NCI-H460 (cell line): Measurements from ENCODE around the gene SYTL2. TPM values are rescaled to one million over a fixed set of nuclear protein-coding genes. Genes with fewer than 3 reads are reported as not detected.

Experiments
- DNase-seq: peaks from one replicate; pipeline ENCODE4 v3.0.0-alpha.2; 2016; ENCODE audit warnings: low read depth; ENCODE audit errors: extremely low read depth
- total RNA-seq: library from RNA; depleted of rRNA; stranded (reverse); fragments of >200 nt; shearing (Covaris generic); gene quantifications from 2 replicates; pipeline ENCODE4 v1.2.3, GENCODE V29; 2014

Gene SYTL2
- total RNA-seq, 1 experiment from 2014 or later, result 39.2 TPM

DNA sequence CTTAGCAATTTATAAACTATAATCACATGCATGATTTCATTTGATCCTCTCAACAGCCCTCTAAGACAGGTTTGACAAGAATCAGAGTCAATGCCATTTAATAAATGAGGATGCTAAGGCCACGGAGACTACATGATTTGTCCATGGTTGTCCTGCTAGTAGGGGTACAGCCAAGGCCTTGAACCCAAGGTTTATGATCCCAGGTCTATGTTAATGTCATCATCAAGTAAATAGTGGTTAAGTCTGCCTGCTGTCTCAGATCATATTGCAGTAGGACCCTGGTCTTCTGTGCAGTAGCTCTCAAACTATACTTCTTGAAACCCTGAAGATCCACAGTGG lies 17.7 kb upstream of the SYTL2 start:
- DNase-seq, result no peak

DNA sequence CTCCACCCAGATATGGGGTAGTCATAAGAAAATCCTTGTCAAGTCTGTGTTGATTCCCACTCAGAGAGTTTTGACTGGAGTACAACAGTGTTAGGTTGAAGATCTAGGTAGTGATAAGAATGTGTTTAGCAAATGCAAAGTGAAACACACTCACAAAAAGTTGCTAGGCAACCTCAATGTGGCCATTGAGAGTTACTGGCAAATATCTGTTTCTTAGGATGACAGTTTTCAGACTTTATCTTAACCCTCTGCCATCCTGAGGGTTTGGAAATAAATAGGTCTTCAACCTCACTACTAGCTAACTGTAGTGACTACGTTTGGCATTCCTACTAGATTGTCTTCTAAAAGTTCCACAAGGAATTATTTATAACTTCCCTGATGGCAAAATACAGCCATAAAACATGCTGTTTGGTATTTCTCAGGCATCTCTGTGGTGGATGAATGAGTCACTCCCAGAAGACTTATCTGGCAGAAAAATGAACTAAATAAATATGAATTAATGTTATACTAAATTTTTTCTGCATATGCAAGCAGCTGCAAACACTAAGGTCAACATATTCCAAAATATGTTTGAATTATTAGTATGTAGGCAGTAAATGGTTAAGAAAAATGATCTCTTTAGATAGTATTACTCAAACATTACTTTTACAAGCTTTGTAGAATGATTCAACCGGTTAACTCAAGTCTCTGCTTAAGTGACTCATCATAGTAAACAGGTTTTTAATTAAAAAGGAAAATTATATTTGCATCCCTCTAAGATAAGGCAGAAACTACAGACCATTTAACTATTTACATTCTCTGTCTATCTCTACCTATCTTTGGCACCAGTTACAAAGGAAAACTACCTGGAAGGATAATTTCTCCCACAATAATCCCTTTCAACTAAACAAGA lies 17.1 kb upstream of the SYTL2 start:
- DNase-seq, result no peak

DNA sequence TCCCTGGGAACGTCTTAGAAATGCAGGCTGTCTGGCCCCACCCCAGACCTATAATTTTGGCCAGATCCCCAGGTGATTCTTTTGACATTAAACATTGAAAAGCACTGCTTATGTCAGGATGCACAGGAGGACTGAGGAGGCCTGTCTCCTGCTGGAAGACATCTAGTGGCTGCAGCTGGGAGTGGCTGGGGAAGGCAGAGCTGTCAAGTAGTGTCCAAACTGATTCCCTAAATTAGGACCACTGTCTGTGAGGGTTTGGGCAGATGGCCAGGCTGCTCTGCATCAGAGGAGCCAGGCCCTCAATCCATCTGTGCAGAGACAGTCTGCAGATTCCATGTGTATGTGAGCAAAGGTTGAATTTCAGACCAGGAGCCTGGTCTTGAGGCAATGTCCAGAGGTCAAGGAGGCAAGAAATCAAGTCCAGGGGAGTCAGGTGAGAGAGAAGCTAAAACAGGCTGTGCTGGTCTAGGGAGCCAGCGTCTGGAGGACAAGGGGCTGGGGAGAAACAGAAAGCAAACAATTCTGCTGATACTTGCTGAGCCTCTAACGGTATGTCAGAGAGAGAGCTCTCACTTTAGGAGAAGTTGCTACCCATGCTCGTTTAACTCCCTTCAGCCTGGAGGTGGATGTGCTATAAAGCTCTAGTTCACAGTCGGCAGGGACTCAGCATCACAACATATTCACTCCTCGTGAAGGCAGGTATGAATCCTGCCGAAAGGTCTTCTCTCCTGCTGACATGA lies 15.3 kb upstream of the SYTL2 start:
- DNase-seq, result peak; percentile 27

- no peak for DNase-seq
Measured at GRCh38 chr11:85825616-85826015, 14.7 kb upstream of the SYTL2 start.

DNA sequence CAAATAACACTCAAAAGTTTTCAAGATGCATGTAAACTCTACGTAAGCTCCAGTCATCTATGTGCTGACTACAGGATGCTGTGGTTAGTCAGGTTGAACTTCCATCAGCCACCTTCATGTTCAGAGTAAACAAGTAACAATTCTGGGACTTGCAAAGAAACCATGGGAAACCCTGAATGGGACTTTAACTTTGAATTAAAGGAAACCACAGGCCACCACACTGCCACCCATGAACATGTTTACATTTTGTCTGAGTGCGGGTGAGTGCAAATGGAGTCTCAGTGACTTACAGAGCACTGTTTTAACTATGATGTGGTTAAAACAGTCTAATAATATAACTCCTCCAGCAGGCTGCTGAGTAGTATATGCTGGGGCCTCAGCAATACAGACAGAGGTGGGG lies 12.9 kb upstream of the SYTL2 start:
- no peak for DNase-seq

DNA sequence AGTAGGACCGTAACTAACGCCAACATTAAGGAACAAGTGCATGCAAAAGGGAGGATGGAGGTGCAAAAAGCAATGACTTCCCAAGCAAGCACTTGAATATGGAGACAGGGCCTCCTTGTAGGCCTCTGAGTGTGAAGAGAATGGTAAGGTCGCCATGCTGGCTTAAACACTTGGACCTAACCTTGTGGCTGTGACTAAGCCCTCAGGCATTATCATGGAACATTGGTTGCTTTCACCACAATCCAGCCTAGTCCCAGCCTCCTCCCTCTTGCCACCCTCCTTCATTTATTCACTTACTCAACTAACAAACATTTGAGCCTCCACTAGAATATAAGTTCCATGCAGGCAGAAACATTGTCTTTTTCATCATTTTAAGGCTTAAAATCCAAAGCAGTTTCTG lies 11.9 kb upstream of the SYTL2 start:
- DNase-seq, result no peak

DNA sequence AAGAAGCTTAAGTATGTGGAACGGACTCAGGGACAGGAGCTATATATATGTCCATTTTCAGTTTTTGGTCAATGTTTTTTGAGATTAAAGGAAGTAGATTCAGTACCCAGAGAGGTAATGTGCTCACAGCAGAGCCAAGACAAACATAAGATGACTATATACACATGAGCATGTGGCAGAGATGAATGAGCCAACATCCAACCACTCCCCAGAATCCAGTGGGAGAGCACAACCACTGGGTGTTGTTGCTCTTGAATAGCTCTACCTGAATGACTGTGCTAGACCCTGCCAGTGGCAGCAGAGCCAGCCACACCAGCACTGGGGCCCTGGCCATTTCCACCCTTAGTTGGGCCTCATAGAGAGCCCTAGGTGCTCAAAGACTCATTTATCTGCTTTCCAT lies 10.7 kb upstream of the SYTL2 start:
- no peak for DNase-seq

DNA sequence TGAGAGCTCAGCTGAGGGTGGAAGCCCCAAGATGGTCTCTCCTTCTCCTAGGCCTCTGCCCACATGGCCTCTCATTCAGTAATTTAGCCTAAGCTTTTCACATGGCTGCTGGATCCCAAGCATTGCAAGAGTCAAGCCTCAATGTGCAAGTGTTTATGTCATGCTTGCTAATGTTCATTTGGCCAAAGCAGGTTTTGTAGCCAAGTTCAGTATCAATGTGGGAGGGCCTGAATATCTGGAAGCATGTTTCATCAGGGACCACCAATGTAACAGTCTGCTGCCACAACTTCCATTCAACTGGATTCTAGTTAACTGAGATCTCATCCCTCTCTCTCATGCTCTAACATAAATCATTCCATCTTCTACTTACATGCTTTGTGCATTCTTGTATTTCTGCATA lies 8.5 kb upstream of the SYTL2 start:
- no peak for DNase-seq

DNA sequence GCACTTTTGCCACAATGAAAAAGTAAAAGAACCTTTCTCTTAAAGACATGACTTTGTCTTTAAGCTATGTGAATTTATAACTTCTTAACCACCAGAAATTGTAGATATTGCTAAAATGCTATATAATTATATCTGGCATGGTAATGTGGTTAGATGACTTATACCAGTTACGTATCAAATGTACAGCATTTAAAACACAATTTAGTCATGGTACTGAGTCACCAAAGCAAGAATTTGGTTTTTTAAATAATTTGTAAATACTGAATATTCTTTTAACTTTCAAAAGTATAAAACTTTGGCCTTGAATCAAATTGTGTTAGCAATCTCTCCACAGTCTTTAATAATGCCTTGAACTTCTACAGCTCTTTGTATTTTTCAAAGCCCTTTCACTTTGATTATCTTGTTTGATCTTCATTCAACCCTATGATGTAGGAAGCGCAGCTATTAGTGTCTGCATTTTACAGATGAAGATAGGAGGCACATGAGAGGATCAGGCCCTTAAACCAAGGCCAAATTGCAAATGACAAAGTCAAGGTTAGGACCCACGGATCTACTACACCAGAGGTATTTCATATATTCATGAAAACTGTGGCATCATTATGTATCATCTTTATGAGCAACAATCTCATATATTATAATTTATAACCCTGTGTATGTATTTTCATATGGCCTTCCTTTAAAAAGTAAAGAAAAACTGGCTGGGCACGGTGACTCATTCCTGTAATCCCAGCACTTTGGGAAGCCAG lies 4.4 kb upstream of the SYTL2 start:
- DNase-seq, result no peak

DNA sequence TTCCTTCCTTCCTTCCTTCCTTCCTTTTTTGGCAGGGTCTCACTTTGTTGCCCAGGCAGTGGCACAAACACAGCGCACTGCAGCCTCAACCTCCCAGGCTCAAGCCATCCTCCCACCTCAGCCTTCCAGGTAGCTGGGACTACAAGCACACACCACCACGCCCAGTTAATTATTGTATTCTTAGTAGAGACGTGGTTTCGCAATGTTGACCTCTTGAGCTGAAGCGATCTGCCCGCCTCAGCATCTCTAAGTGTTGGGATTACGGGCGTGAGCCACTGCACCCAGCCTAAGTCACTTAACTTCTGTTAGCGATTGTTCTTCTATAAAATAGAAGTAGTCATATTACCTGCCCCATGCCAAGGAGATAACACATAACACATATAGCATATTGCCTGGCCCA lies 2.8 kb upstream of the SYTL2 start:
- DNase-seq, result no peak

- no peak for DNase-seq
Measured at GRCh38 chr11:85811624-85812023, 683 bp upstream of the SYTL2 start.

- no peak for DNase-seq
Measured at GRCh38 chr11:85810521-85810870, 445 bp downstream of the SYTL2 start.

- no peak for DNase-seq
Measured at GRCh38 chr11:85809863-85810262, 1.1 kb downstream of the SYTL2 start.

DNA sequence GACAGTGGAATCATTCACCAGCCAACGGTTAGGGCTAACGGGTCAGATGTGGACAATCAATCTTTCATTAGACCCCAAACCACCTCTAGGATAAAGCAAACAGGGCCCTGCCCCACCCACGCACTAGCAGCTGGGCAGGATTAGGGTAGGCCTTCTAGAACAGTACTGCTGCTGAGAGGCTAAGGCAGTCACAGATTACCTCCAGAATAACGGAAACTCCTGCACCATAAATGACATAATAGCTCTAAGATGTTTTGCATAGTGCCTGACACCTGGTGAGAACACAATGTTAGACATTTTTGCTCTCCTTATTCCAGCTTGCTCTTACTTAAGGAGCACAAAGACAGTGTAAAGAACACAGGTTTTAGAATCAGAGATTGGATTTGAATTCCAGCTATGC lies 1.8 kb downstream of the SYTL2 start:
- no peak for DNase-seq

GRCh38 chr11:85806876-85807275 lies 4.1 kb downstream of the SYTL2 start:
- DNase-seq, result no peak

DNA sequence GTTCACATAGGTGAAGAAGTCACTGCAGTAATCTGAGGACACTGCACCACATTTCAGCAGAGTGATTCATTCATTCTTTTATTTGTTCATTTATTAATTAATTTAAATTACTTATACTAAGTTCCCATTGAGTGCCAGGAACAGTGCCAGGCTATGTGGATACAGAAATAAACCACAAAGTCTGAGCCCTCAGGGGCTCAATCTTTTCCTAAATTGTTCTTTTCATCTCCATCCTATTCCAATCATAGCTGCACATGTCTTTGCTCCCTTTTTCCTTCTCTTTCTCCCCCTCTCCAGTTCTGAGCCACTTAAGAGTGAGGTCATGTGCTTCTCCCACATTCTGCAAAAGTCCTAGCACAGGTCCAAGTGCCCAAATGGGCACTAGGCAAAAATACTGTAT lies 4.9 kb downstream of the SYTL2 start:
- no peak for DNase-seq

DNA sequence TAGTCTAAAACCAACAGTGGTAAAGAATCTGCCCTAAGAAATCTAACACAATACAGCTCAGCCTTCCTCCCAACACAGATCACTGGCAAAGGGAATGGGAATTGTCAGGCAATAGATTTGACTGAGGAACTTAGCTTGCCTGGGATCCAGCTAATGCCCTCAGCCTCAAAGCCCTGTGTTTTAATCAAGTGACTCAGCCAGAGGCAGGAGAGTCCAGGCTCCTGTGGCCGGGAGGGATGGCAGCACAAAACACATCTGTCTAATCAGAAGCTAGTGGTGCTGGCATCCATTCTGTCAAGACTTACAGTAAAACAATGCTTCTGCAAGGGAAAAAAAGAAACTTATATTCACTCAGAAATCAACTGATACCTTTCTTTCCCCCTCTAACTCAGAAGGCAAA lies 5.6 kb downstream of the SYTL2 start:
- DNase-seq, result no peak

- no peak for DNase-seq
Measured at GRCh38 chr11:85803920-85804319, 7.0 kb downstream of the SYTL2 start.

DNA sequence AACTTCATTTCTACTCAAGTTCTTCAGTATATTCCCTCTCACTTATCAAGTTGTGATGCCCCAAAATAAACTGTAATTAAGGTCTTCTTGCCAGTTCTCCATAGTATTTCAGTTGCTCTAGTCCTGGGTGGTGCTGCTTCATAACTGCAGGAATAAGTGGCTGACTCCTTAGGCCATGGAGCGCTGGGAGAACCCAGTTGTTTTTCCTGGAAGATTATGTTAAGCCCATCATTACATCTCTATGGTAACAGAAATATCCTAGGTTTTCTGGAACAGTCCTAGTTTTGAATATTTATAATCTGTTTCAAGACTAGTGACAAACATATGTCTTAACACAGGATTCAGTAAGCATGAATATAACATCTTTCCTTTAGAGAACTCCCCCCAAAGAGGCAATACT lies 7.6 kb downstream of the SYTL2 start:
- no peak for DNase-seq

- no peak for DNase-seq
Measured at GRCh38 chr11:85801527-85801926, 9.4 kb downstream of the SYTL2 start.

- no peak for DNase-seq
Measured at GRCh38 chr11:85800595-85801342, 10.2 kb downstream of the SYTL2 start.
